HepG2 (cell line): ENCODE data around the gene TSPAN32. TPM values are rescaled to one million over a fixed set of nuclear protein-coding genes. Genes with fewer than 3 reads are reported as not detected.
"Not testable (repeated sequence)": the region's sequence is repeated elsewhere in the genome, so short reads cannot be mapped to it uniquely, and the experiment has no call there.

Source experiments
- ATAC-seq: fragments of 200-7000 bp; cut with Tn5 transposase; 3 replicates; pipeline ENCODE4 v1.9.1; 2020; ENCODE audit warnings: mild to moderate bottlenecking, moderate library complexity
- BruUV-seq: library from RNA; stranded (reverse); fragments of 400-500 nt; replicated peaks from 2 replicates; lab custom pipeline; 2021; lab: Mats Ljungman, UMichigan
- CTCF ChIA-PET: fragments of 300-600 bp; formaldehyde crosslinking; extraction: SDS; loops from one replicate; lab custom pipeline; 2021; ENCODE audit warnings: low total read pairs, inconsistent platforms, low intra/inter-chr PET ratio; lab: Yijun Ruan, JAX
- POLR2A ChIA-PET: fragments of 350-600 bp; sonication (Branson Sonifier 250); formaldehyde crosslinking; loops from one replicate; lab custom pipeline; 2020; ENCODE audit warnings: antibody characterized with exemption, inconsistent platforms; lab: Yijun Ruan, JAX
- DNase-seq: peaks from one replicate; pipeline ENCODE4 v3.0.0-alpha.2; 2015; ENCODE audit warnings: low spot score
- FAIRE-seq: peaks from 3 replicates; lab custom pipeline; 2011; peaks lifted over from hg19 to GRCh38; lab: Jason Lieb, UNC
- H2AFZ ChIP-seq: one replicate; pipeline ENCODE4 v1.6.1; 2011; ENCODE audit warnings: low read length, inconsistent platforms
- H3K27ac ChIP-seq: fragments of 300-600 bp; 3 replicates; pipeline ENCODE4 v1.8.0; 2011; ENCODE audit warnings: mixed run types, mild to moderate bottlenecking, mixed read lengths, low read length, inconsistent platforms; ENCODE audit not compliant: insufficient read depth; ENCODE audit errors: extremely low read length
- H3K27me3 ChIP-seq, 2 experiments: fragments of 200-600 bp in 1 of 2; 2 replicates in 1 of 2; 3 replicates in 1 of 2; pipeline versions ENCODE4 v1.6.0 to v1.8.0; 2011; ENCODE audit warnings: low read length in 2 of 2, mild to moderate bottlenecking in 2 of 2, moderate library complexity in 2 of 2, inconsistent platforms in 1 of 2; ENCODE audit not compliant: insufficient read depth in 2 of 2, control insufficient read depth in 1 of 2
- H3K36me3 ChIP-seq, 2 experiments: fragments of 200-600 bp in 1 of 2; replicated peaks in 1 of 2; 2 replicates in 1 of 2; 3 replicates in 1 of 2; pipeline versions ENCODE4 v1.5.1 to v1.8.0; 2011; ENCODE audit warnings: low read length in 2 of 2, inconsistent platforms in 1 of 2; ENCODE audit not compliant: insufficient read depth in 2 of 2, control insufficient read depth in 1 of 2
- H3K4me1 ChIP-seq: 2 replicates; pipeline ENCODE4 v1.5.1; 2012; ENCODE audit warnings: low read length, inconsistent platforms; ENCODE audit not compliant: insufficient read depth
- H3K4me2 ChIP-seq: 2 replicates; pipeline ENCODE4 v1.6.0; 2011; ENCODE audit warnings: low read depth, low read length, inconsistent platforms
- H3K4me3 ChIP-seq, 3 experiments: fragments of 200-600 bp in 1 of 3; sonication (generic), shearing (Covaris generic) in 1 of 3; replicated peaks in 1 of 3; 2 replicates each; pipeline ENCODE4 v1.5.1; 2011 to 2016; ENCODE audit warnings: low read length in 3 of 3, inconsistent platforms in 2 of 3, low read depth in 2 of 3, mild to moderate bottlenecking in 2 of 3, control low read depth in 1 of 3, mixed read lengths in 1 of 3; ENCODE audit not compliant: insufficient read depth in 1 of 3
- H3K79me2 ChIP-seq: one replicate; pipeline ENCODE4 v1.6.1; 2011; ENCODE audit warnings: low read length, inconsistent platforms; ENCODE audit not compliant: insufficient read depth
- H3K9ac ChIP-seq: 2 replicates; pipeline ENCODE4 v1.6.0; 2011; ENCODE audit warnings: mild to moderate bottlenecking, low read depth, low read length, inconsistent platforms; ENCODE audit not compliant: insufficient read depth
- H3K9me3 ChIP-seq: 2 replicates; pipeline ENCODE4 v1.5.1; 2012; ENCODE audit warnings: mild to moderate bottlenecking, low read length
- H4K20me1 ChIP-seq: 2 replicates; pipeline ENCODE4 v1.6.0; 2011; ENCODE audit warnings: inconsistent platforms, mild to moderate bottlenecking, low read length, moderate library complexity; ENCODE audit not compliant: insufficient read depth
- CAMTA2 ChIP-seq: sonication (generic); formaldehyde crosslinking; IDR thresholded peaks from 2 replicates; pipeline ENCODE4 v1.4.0; 2020; ENCODE audit warnings: mild to moderate bottlenecking, missing genetic modification reagents, borderline replicate concordance
- LCORL ChIP-seq, 2 experiments: fragments of 450-650 bp in 1 of 2; sonication (generic) in 1 of 2; formaldehyde crosslinking in 1 of 2; IDR thresholded peaks; 2 replicates each; pipeline versions ENCODE4 v1.5.0 to v1.6.1; 2017 to 2020; ENCODE audit warnings: antibody characterized with exemption in 1 of 2, missing genetic modification reagents in 1 of 2
- NFE2L1 ChIP-seq: sonication (generic); formaldehyde crosslinking; IDR thresholded peaks from 2 replicates; pipeline ENCODE4 v1.4.0; 2020; ENCODE audit warnings: missing genetic modification reagents, mild to moderate bottlenecking, borderline replicate concordance
- NONO ChIP-seq, 2 experiments: fragments of 450-650 bp in 1 of 2; sonication (generic) in 1 of 2; formaldehyde crosslinking in 1 of 2; IDR thresholded peaks in 1 of 2; conservative IDR thresholded peaks in 1 of 2; 2 replicates each; pipeline versions ENCODE4 v1.6.1 to v1.8.0; 2017 to 2022; ENCODE audit warnings: mild to moderate bottlenecking in 1 of 2, missing genetic modification reagents in 1 of 2, moderate library complexity in 1 of 2
- SRSF1 ChIP-seq: fragments of 200-400 bp; formaldehyde crosslinking; optimal IDR thresholded peaks from 2 replicates; pipeline ENCODE3; 2017; ENCODE audit warnings: mild to moderate bottlenecking, low read depth, low read length, moderate library complexity
- TCF12 ChIP-seq, 2 experiments: fragments of 450-650 bp in 1 of 2; sonication (generic) in 1 of 2; formaldehyde crosslinking in 1 of 2; IDR thresholded peaks; 2 replicates each; pipeline versions ENCODE4 v1.6.1 to v1.8.0; 2017 to 2022; ENCODE audit warnings: antibody characterized with exemption in 1 of 2, mild to moderate bottlenecking in 1 of 2, missing genetic modification reagents in 1 of 2, moderate library complexity in 1 of 2
- ZBTB1 ChIP-seq: sonication (generic); formaldehyde crosslinking; IDR thresholded peaks from 2 replicates; pipeline ENCODE4 v1.4.0; 2020; ENCODE audit warnings: missing genetic modification reagents, borderline replicate concordance
- ZC3H4 ChIP-seq: sonication (generic); formaldehyde crosslinking; IDR thresholded peaks from 2 replicates; pipeline ENCODE4 v1.4.0; 2020; ENCODE audit warnings: missing genetic modification reagents, borderline replicate concordance
- ZSCAN29 ChIP-seq: sonication (generic); formaldehyde crosslinking; conservative IDR thresholded peaks from 2 replicates; pipeline ENCODE4 v1.4.0; 2020; ENCODE audit warnings: mild to moderate bottlenecking, missing genetic modification reagents
- WGBS: methylation state at CpG from one replicate; pipeline ENCODE4 v1.1.6; 2017; ENCODE audit warnings: low lambda C conversion rate; 5-methylcytosine and 5-hydroxymethylcytosine counted together
- in situ Hi-C: cut with HindIII; loops from 2 replicates; pipeline ENCODE4 v1.10.0; 2017; ENCODE audit warnings: low pct_unique_long_range_greater_than_20kb; ENCODE audit not compliant: extremely low pct_ligation_motif_present
- intact Hi-C: fragments of 100-400 bp; cut with micrococcal nuclease; formaldehyde crosslinking; loops from one replicate; pipeline ENCODE4 v1.10.0; 2022; ENCODE audit not compliant: unreplicated experiment
- polyA plus RNA-seq, 8 experiments: library from polyadenylated mRNA; depleted of rRNA in 3 of 8; stranded (reverse) in 7 of 8; unstranded in 1 of 8; fragments of >200 nt; fragmentation: Illumina TruSeq in 4 of 8; extraction: Trizol in 4 of 8; gene quantifications; 2 replicates each; pipeline versions ENCODE4 v1.2.1 to v1.2.3, GENCODE V29; 2011 to 2016; ENCODE audit warnings: low read depth in 4 of 8, missing spikeins in 1 of 8, mixed read lengths in 1 of 8; ENCODE audit not compliant: insufficient read depth in 1 of 8
- total RNA-seq, 5 experiments: library from RNA; depleted of rRNA; stranded (reverse); fragments of >200 nt; fragmentation: Illumina TruSeq; extraction: Trizol; gene quantifications; 2 replicates each; pipeline ENCODE4 v1.2.3, GENCODE V29; 2016; ENCODE audit warnings: low read depth in 1 of 5
- TF ChIP-seq, protein P1 (sequence below): sonication (generic); formaldehyde crosslinking; IDR thresholded peaks from 2 replicates; pipeline ENCODE4 v1.5.0; 2020; ENCODE audit warnings: mild to moderate bottlenecking, low read depth, missing genetic modification reagents, borderline replicate concordance
- TF ChIP-seq, protein P2 (sequence below): sonication (generic); formaldehyde crosslinking; IDR thresholded peaks from 2 replicates; pipeline ENCODE4 v1.4.0; 2020; ENCODE audit warnings: missing genetic modification reagents, mild to moderate bottlenecking, borderline replicate concordance
- TF ChIP-seq, protein P3 (sequence below): sonication (generic); formaldehyde crosslinking; IDR thresholded peaks from 2 replicates; pipeline ENCODE4 v1.5.0; 2020; ENCODE audit warnings: missing genetic modification reagents
- TF ChIP-seq, protein P4 (sequence below): IDR thresholded peaks from 2 replicates; pipeline ENCODE4 v1.6.1; 2016; ENCODE audit warnings: missing compliant biosample characterization, missing genetic modification reagents, borderline replicate concordance

The TSPAN32 gene
- total and polyA plus RNA-seq, 2 of the 13 experiments (the other 11 are each of a cell fraction or from before 2014, with no cell fraction given) = 0.09 to 0.70 TPM

DNA sequence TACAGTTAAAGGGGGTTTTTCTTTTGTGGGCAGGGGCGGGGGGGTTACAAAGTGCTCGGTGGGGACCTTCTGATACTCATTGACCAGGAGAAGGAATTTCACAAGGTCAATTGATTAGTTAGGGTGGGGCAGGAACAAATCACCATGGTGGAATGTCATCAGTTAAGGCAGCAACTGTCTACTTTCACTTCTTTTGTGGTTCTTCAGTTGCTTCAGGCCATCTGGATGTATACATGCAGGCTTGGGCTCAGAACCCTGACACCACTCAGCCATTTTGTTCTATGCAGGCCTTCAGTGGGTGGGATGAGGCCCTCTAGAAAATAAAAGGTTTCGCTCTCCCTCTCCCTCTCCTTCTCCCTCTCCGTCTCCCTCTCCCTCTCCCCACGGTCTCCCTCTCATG lies 29.6 kb downstream of the TSPAN32 start:
- Histone ChIP-seq H2AFZ (no peak overlapping the region), H3K9ac (no peak overlapping the region), H3K36me3 (no peaks in the 10 kb centered on the region), H3K79me2 (no peaks in the 10 kb centered on the region), H3K27me3 (peaks cover 4 to 39% of the 10 kb centered on the region in 2 experiments; a peak in 4 of 5 replicates), H3K9me3 (0 out of 2 replicates have a peak, but pooled peaks cover 13% of the 10 kb centered on the region), H3K27ac (no peak overlapping the region), H3K4me3 (no peak overlapping the region), H4K20me1 (no peaks in the 10 kb centered on the region), H3K4me2 (no peak overlapping the region), H3K4me1 (no peaks in the 10 kb centered on the region)
- FAIRE-seq (no peak), ATAC-seq (no peak), DNase-seq (no peak)
- ChIA-PET CTCF (no interaction called here), POLR2A (no interaction called here)
- TF ChIP-seq ZBTB1 (CRISPR knock-in tag) (no peak), NFE2L1 (CRISPR knock-in tag) (no peak), ZC3H4 (CRISPR knock-in tag) (no peak), TCF12 (IDR thresholded peaks at IDR 0.05) (no peak), TCF12 (CRISPR knock-in tag; IDR thresholded peaks at IDR 0.05) (no peak), CAMTA2 (CRISPR knock-in tag) (no peak), LCORL (IDR thresholded peaks at IDR 0.05) (no peak), LCORL (CRISPR knock-in tag; IDR thresholded peaks at IDR 0.05) (no peak), NONO (IDR thresholded peaks at IDR 0.05) (no peak), NONO (CRISPR knock-in tag; conservative IDR thresholded peaks at IDR 0.05) (no peak), ZSCAN29 (CRISPR knock-in tag) (no peak), SRSF1 (no peak)
- TF ChIP-seq, protein P1, sequence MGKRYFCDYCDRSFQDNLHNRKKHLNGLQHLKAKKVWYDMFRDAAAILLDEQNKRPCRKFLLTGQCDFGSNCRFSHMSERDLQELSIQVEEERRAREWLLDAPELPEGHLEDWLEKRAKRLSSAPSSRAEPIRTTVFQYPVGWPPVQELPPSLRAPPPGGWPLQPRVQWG (CRISPR knock-in tag) = no peak
- TF ChIP-seq, protein P2, sequence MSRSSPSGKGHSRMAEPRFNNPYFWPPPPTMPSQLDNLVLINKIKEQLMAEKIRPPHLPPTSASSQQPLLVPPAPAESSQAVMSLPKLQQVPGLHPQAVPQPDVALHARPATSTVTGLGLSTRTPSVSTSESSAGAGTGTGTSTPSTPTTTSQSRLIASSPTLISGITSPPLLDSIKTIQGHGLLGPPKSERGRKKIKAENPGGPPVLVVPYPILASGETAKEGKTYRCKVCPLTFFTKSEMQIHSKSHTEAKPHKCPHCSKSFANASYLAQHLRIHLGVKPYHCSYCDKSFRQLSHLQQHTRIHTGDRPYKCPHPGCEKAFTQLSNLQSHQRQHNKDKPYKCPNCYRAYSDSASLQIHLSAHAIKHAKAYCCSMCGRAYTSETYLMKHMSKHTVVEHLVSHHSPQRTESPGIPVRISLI (CRISPR knock-in tag) = no peak
- TF ChIP-seq, protein P3, sequence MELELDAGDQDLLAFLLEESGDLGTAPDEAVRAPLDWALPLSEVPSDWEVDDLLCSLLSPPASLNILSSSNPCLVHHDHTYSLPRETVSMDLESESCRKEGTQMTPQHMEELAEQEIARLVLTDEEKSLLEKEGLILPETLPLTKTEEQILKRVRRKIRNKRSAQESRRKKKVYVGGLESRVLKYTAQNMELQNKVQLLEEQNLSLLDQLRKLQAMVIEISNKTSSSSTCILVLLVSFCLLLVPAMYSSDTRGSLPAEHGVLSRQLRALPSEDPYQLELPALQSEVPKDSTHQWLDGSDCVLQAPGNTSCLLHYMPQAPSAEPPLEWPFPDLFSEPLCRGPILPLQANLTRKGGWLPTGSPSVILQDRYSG = no peak
- TF ChIP-seq, protein P4, sequence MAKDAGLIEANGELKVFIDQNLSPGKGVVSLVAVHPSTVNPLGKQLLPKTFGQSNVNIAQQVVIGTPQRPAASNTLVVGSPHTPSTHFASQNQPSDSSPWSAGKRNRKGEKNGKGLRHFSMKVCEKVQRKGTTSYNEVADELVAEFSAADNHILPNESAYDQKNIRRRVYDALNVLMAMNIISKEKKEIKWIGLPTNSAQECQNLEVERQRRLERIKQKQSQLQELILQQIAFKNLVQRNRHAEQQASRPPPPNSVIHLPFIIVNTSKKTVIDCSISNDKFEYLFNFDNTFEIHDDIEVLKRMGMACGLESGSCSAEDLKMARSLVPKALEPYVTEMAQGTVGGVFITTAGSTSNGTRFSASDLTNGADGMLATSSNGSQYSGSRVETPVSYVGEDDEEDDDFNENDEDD (CRISPR knock-in tag) = no peak
- WGBS = 72% methylated on average over 5 of the region's 5 CpGs
- intact Hi-C loops (no loop called here), in situ Hi-C loops (no loop called here)
- no TSS peak for BruUV-seq

DNA sequence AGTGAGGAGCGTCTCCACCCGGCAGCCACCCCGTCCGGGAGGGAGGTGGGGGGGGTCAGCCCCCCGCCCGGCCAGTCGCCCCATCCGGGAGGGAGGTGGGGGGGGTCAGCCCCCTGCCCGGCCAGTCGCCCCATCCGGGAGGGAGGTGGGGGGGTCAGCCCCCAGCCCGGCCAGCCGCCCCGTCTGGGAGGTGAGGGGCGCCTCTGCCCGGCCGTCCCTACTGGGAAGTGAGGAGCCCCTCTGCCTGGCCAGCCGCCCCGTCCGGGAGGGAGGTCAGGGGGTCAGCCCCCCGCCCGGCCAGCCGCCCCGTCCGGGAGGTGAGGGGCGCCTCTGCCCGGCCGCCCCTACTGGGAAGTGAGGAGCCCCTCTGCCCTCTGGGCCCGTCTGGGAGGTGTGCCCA lies 30.8 kb downstream of the TSPAN32 start:
- H3K27ac ChIP-seq, in situ Hi-C loops, H3K4me3 ChIP-seq, H2AFZ ChIP-seq, intact Hi-C loops, FAIRE-seq, H3K4me1 ChIP-seq, BruUV-seq, ATAC-seq, DNase-seq, CTCF ChIA-PET, H3K9ac ChIP-seq, H3K36me3 ChIP-seq, H3K4me2 ChIP-seq, H3K79me2 ChIP-seq, POLR2A ChIA-PET, H4K20me1 ChIP-seq: not testable (repeated sequence)
- Histone ChIP-seq H3K27me3 (peaks cover 4 to 41% of the 10 kb centered on the region in 2 experiments; a peak in 4 of 5 replicates), H3K9me3 (0 out of 2 replicates have a peak, but pooled peaks cover 13% of the 10 kb centered on the region)
- 60% methylated on average over 4 of the region's 29 CpGs for whole genome bisulfite sequencing
